HG03565 (cell line): Measurements from ENCODE around the gene EID2B.

ENCODE experiments used
- ATAC-seq: cut with Tn5 transposase; IDR thresholded peaks from one replicate; pipeline ENCODE4 v1.9.1; 2021; ENCODE audit warnings: mild to moderate bottlenecking, moderate library complexity; ENCODE audit not compliant: unreplicated experiment

The EID2B gene

DNA sequence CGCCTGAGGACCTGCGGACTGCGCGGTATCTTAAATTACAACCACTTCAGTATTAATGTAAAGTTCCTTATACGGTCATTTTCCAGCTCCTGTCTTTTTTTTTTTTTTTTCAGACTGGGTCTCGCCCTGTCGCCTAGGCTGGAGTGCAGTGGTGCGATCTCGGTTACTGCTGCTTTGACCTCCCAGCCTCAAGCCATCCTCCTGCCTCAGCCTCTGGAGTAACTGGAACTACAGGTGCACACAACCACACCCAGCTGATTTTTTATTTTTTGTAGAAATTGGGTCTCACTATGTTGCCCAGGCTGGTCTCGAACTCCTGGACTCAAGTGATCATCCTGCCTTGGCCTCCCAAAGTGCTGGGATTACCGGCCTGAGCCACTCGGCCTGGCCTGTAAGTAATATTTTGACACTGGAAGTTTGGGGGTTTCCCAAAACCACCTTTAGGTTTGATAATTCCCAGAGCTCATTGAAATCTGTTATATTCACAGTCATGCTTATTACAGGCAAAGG, 406 bp upstream of the EID2B start:
- ATAC-seq: no peak

- no peak for ATAC-seq
Measured at GRCh38 chr19:39531834-39532232, 819 bp downstream of the EID2B start.

GRCh38 chr19:39525205-39525604, 7.4 kb downstream of the EID2B start:
- no peak for ATAC-seq

DNA sequence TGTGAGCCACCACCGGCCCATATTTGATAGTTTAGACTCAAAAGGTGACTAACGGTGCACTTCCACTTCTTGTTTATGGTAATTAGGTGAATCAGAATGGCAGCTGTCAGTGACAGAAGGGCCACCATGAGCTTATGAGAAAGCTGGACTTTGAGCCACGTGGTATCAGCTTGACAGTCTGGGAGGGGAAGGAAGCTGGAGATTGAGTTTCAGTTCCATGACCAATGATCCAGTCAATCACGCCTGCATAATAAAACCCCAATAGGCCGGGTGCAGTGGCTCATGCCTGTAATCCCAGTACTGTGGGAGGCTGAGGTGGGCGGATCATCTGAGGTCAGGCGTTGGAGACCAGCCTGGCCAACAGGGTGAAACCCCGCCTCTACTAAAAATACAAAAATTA, 8.2 kb downstream of the EID2B start:
- ATAC-seq: no peak

DNA sequence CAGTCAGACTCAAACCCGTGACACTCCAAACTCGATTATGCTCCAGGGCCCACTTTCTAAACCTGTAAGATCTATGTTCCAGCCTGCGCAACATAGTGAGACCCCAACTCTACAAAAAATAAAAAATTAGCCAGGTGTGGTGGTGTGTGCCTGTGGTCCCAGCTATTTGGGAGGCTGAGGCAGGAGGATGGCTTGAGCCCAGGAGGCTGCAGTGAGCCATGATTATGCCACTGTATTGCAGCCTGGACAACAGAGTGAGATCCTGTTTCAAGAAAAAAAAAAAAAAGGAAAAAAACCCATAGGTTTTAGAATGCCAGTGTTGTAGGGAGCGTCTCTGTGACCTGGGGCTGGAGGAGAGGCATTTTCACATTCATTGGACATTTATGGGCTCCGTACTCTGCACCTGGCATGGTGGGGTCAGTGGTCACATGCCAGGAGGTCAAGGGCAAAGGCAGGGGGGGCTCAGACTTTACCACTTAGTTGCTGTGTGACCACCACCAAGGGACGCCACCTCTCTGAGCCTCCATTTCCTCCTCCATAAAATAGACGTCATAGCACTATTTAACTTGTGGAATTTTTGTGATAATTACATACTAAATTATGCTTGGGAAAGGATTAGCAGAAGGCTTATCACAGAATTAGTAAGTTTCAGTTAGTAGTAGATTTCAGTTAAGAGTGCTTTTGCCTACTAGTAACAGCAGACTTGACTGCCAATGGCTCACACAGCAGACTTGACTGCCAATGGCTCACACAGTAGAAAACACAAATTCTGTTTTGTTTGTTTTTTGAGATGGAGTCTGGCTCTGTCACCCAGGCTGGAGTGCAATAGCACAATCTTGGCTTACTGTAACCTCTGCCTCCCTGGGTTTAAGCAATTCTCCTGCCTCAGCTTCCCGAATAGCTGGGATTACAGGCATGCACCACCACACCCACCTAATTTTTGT, 11.8 kb downstream of the EID2B start:
- no peak for ATAC-seq

DNA sequence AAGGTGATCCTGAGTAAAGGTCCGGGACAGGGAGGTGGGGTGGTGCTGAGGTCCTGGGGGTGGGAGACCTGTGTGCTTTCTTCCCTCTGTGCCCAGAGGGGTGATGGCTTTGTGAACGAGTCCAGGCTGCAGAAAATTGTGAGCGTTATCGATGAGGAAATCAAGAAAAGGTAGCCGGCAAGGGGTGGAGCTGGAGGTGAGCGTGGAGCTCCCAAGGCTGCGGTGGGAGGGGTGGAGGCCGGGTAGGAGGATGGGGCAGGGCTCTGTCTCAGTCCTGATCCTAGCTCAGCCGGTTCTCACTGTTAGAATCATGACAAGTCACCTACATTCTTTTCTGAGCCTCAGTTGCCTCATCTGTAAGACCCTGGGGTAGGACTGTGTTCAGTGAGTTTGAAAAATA, 13.7 kb downstream of the EID2B start:
- no peak for ATAC-seq

DNA sequence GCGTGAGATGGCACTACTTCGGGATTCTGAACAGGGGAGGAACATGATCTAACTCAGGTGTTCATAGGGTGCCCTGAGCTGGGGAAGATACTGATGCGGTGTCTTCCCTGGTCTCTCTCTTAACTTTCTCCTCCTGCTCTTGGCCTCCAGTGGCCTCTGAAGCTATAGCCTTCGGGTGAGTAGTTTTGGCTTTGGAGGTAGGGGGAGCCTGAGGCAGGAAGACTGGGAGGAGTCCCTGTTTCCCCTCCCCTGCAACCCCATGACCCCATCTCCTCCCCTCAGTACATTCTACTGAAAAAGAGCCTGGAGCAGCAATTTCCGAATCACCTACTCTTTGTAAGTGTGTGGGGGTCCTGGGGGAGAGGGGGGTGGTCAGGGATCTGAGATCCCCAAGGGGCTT, 14.2 kb downstream of the EID2B start:
- no peak for ATAC-seq

DNA sequence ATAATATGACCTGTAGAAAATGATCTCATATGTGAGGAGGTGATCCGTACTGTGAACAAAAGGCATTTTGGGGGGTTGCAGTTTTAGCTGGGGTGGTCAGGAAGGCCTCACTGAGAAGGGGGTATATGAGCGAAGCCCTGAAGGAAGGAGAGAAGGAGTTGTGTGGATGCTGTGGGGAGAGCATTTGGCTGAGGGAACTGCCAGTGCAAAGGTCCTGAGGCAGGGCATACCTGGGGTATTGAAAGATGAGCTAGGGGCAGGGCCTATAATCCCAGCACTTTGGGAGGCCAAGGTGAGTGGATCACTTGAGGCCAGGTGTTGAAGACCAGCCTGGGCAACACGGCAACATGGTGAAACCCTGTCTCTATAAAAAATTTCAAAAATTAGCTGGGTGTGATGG, 15.2 kb downstream of the EID2B start:
- no peak for ATAC-seq

- no peak for ATAC-seq
Measured at GRCh38 chr19:39516270-39516669, 16.4 kb downstream of the EID2B start.

- no peak for ATAC-seq
Measured at GRCh38 chr19:39515551-39516191, 17.0 kb downstream of the EID2B start.

- no peak for ATAC-seq
Measured at GRCh38 chr19:39514840-39515550, 17.7 kb downstream of the EID2B start, which contains the start of gene SELENOV. Gene SELENOV, plus strand, starts transcription at chr19:39515139. Its CDS starts 74 bp downstream, at chr19:39515213.

GRCh38 chr19:39512988-39513387, 19.7 kb downstream of the EID2B start:
- no peak for ATAC-seq

DNA sequence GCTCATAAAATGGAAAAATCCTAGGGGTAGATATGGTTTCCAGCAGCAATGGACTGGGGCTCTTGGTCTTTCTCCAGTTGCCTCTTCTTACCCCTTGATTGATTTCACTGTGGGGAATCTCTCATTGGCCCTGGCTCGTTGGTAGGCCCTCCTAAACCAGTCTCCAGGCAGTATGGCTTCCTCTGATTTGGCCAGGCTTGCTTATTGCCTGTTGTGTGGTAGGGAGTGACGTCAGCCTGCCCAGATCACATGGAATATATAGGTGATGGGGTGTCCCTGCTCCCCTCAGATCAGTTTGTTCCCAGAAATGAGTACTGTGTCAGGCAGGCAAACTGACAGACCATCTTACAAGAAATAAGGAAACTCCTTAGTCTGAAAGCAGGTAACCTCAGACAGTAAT, 23.4 kb downstream of the EID2B start:
- no peak for ATAC-seq

DNA sequence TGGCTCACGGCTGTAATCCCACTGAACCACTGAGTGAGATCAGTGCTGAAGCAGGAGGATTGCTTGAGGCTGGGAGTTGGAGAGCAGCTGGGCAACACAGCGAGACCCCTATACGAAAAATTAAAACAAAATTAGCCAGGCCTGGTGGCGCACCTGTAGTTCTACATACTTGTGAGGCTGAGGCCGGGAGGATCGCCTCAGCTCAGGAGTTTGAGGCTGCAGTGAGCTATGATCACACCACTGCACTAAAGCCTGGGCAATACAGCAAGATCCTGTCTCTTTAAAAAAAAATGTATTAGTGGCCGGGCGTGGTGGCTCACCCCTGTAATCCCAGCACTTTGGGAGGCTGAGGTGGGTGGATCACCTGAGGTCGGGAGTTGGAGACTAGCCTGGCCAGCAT, 24.0 kb downstream of the EID2B start:
- no peak for ATAC-seq

- ATAC-seq: no peak
Measured at GRCh38 chr19:39507715-39508364, 24.8 kb downstream of the EID2B start.

- ATAC-seq: no peak
Measured at GRCh38 chr19:39506944-39507714, 25.5 kb downstream of the EID2B start.

GRCh38 chr19:39506598-39506943, 26.1 kb downstream of the EID2B start:
- ATAC-seq: no peak

DNA sequence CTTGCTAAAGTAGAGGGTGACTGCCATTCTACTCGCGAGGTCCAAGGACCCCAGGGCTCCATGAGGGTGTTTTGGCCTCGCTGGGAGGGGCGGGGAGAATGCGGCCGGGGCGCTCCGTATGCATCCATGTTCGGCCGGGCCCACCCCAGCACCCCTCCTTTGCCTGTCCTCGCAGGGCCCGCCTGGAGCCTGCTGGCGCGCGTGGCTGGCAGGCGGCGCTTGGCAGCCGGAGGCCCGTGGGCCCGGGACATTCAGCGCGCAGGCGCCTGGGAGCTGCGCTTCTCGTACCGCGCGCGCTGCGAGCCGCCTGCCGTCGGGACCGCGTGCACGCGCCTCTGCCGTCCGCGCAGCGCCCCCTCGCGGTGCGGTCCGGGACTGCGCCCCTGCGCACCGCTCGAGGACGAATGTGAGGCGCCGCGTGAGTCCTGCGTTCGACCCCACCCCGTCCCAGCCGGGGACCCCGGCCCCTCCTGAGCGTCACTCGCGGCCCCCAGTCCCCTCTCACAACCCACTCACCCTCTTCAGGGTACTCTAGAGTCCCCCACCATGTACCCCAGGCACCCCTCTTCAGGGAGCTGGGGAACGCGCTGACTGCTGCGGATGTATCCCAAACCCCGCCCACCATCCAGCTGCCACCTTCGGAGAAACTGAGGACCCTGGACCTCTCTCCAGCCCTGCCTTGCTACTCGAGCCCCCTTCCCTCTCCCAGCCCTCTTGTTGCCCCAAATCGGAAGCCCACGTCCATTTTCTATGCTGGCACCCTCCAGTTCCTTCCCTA, 29.8 kb downstream of the EID2B start:
- no peak for ATAC-seq

DNA sequence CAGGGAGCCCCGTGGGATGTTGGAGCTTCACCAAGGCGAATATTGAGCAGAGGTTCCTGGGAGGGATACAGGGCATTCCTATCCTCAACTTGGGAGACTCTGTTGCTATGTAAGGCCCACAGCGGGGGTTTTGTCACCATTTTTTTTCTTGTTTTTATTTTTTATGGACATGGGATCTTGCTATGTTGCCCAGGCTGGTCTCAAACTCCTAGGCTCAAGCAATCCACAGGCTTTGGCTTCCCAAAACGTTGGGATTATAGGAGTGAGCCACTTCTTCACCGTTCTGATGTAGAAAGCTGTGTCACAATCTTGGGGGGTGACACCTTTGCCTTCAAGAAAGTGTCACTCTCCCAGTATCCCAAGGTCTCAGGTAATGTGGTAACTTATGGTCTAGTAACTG, 31.3 kb downstream of the EID2B start:
- no peak for ATAC-seq
